GM12865 (cell line): ENCODE data around the gene GTF2A1L.

Experiments used
- DNase-seq: peaks from one replicate; pipeline ENCODE4 v3.0.0; 2010; ENCODE audit warnings: low read depth
- H3K4me3 ChIP-seq: 2 replicates; pipeline ENCODE4 v1.5.1; 2011; ENCODE audit warnings: mild to moderate bottlenecking, low read depth, low read length, control low read depth
- TF ChIP-seq, protein P1 (sequence below): IDR thresholded peaks from 2 replicates; pipeline ENCODE4 v1.5.1; 2011; ENCODE audit warnings: low read length, control low read depth, low read depth, inconsistent platforms; ENCODE audit not compliant: insufficient read depth; ENCODE audit errors: missing control alignments

The GTF2A1L gene

DNA sequence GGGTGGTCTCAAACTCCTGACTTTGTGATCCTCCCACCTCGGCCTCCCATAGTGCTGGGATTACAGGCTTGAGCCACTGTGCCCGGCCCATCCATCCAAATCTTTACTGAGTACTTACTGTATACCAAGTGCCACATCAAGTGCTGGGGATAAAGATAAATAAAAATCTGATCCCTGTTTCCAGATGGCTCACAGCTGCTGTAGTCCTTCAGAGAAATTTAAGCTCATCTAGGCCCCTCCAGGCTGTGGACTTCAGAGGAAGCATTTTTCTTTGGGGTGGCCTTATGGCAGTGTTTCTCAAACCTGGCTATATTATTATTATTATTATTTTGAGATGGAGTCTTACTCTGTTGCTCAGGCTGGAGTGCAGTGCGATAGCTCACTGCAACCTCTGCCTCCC lies 33.7 kb upstream of the GTF2A1L start:
- TF ChIP-seq, protein P1, sequence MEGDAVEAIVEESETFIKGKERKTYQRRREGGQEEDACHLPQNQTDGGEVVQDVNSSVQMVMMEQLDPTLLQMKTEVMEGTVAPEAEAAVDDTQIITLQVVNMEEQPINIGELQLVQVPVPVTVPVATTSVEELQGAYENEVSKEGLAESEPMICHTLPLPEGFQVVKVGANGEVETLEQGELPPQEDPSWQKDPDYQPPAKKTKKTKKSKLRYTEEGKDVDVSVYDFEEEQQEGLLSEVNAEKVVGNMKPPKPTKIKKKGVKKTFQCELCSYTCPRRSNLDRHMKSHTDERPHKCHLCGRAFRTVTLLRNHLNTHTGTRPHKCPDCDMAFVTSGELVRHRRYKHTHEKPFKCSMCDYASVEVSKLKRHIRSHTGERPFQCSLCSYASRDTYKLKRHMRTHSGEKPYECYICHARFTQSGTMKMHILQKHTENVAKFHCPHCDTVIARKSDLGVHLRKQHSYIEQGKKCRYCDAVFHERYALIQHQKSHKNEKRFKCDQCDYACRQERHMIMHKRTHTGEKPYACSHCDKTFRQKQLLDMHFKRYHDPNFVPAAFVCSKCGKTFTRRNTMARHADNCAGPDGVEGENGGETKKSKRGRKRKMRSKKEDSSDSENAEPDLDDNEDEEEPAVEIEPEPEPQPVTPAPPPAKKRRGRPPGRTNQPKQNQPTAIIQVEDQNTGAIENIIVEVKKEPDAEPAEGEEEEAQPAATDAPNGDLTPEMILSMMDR = no peak
- H3K4me3 ChIP-seq = no peak overlapping the region
- DNase-seq = no peak

DNA sequence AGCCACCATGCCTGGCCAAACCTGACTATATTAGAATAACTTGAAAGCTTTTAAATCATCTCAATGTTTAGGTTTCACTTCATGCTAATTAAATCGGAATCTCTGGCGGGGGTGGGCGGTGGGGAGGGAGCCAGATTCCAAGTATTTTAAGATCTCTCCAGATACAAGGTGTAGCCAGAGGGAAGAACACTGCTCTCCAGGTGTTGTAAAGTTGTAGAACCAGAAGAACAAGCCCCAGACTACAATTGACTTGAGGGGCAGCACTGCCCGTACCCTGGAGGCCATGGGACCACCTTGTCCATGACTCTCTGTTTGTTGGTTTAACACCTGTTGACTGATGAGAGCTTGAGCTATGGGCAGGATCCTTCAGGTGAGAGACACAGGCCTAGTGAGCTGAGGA lies 33.1 kb upstream of the GTF2A1L start:
- no peak for DNase-seq
- no peak overlapping the region for H3K4me3 ChIP-seq
- TF ChIP-seq, protein P1 = no peak

DNA sequence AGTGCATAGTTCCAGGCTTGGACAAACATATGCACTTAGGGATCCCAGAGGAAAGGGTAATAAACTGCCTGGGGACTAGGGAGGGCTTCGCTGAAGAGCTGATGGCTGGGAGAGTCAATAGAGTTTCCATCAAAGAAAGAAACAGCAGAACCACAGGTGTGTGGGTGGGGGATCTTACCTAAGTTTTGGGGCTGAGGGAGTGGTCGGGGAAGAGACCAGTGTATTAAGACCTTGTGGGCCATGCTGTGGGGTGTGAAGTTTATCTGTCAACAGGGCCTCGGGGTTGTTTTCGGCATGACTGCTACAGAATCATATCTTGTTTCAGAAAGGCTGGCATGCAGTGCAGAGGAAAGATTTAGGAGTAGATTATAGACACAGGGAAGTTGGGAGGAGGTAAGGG lies 31.2 kb upstream of the GTF2A1L start:
- no peak for DNase-seq
- TF ChIP-seq, protein P1 = no peak
- H3K4me3 ChIP-seq = no peak overlapping the region

DNA sequence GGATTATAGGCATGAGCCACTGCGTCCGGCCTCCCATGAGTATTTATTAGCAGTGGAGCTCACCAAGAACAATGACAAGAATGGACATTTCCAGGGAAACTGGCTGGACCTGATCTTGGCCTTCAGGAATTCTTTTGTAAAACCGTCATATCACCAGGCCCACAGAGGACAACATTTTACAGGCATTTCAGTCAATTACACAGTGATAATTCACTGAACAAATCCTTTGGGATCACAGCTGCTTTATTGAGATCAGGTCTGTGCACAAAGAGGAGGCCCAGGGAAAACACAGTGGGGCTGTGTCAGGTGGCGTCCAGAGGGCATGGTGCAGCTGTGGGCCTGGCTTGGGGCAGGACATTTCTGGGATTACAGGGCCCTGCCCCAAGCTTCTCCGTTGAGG lies 30.1 kb upstream of the GTF2A1L start:
- TF ChIP-seq, protein P1 = no peak
- no peak overlapping the region for H3K4me3 ChIP-seq
- no peak for DNase-seq

DNA sequence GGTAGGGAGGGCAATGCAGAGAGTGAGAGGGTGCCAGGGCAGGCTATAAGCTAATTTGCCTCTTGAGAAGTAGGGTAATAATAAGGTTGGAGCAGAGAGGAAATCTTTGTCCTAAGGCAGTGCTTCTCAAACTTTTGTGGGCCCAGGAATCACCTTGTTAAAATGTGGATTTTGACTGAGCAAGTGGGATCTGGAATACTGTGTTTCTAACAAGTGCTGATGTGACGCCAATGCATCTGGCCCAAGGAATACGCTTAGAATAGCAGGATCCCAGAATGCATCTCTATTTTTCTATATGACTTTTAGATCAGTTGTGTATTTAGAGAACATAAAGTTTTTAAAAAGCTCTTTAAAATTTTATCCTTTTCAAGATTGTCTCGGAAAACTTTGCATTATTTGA lies 29.7 kb upstream of the GTF2A1L start:
- no peak overlapping the region for H3K4me3 ChIP-seq

DNA sequence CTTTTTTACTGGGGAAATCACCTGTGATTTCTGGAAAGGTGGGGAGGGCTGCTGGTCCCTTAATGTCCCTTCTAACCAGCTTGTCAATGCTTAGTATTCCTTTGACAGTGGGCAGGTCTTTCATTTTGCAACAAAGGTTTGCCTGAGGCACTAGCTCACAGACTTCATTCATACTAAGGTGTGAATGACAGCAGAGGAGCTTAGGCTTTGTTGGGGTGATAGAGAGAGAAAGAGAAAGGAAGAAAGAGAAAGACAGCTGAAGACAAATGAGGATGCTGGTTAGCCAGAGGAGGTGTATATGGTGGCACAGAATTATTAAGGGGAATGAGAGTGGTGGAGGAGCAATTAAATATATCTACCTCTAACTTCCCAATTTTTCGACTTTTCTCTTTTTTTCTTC lies 28.9 kb upstream of the GTF2A1L start:
- TF ChIP-seq, protein P1 = no peak
- no peak overlapping the region for H3K4me3 ChIP-seq
- DNase-seq = no peak

More for the DNA sequence above, 29.7 kb upstream of the GTF2A1L start:
- DNase-seq = no peak
- TF ChIP-seq, protein P1 = no peak

DNA sequence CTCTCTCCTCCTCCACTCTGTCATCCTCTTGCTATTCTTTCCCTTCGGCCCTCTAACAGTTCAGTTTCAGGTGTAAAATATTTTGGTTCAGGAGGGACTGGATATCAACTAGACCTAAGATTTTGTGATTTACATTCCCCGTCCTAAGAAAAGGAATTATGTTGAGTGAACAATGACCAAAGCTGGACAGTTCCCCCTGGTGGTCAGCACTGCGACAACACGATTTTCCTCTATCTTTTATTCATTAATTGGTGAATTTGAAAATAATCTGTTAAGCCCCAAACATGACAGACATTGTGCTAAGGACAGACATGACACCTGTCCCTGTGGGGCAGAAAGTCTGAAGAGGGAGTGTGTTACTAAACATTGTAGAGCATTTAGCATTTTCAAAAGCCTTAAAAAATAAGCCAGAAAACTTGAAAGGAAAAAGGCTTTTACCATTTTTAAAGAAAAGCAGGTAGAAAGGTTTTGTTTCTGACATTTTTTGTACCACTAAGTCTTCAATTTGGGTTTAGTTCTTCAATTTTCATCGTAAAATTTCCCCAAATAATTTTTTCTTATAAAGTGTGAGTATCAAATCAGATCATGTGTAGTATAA lies 28.4 kb upstream of the GTF2A1L start:
- TF ChIP-seq, protein P1 = peak; percentile 44
- DNase-seq = peak; percentile 11
- H3K4me3 ChIP-seq = no peak overlapping the region
